Fibroblast of lung (primary cell): ENCODE data around the gene PIK3C2G. TPM values are rescaled to one million over a fixed set of nuclear protein-coding genes. Genes with fewer than 3 reads are reported as not detected.

Experiments used
- DNase-seq, 2 donors: peaks; one replicate each; pipeline versions ENCODE4 v3.0.0 to v3.0.0-alpha.2; 2010; ENCODE audit warnings: low read depth in 2 of 2
- H2AFZ ChIP-seq: 2 replicates; pipeline ENCODE4 v1.5.1; 2012; ENCODE audit warnings: low read length, control low read depth, inconsistent platforms
- H3K27ac ChIP-seq: 2 replicates; pipeline ENCODE4 v1.5.1; 2011; ENCODE audit warnings: low read length, control low read depth; ENCODE audit not compliant: insufficient read depth
- H3K27me3 ChIP-seq: 2 replicates; pipeline ENCODE4 v1.5.1; 2011; ENCODE audit warnings: mild to moderate bottlenecking, low read length; ENCODE audit not compliant: control insufficient read depth, insufficient read depth
- H3K36me3 ChIP-seq: 2 replicates; pipeline ENCODE4 v1.5.1; 2011; ENCODE audit warnings: low read length; ENCODE audit not compliant: control insufficient read depth, insufficient read depth
- H3K4me1 ChIP-seq: 2 replicates; pipeline ENCODE4 v1.5.1; 2011; ENCODE audit warnings: low read length; ENCODE audit not compliant: control insufficient read depth, insufficient read depth; ENCODE audit errors: extremely low read depth
- H3K4me2 ChIP-seq: 2 replicates; pipeline ENCODE4 v1.5.1; 2011; ENCODE audit warnings: low read length, control low read depth; ENCODE audit not compliant: insufficient read depth; ENCODE audit errors: extremely low read depth
- H3K4me3 ChIP-seq, 4 experiments: fragments of 200-600 bp in 1 of 4; sonication (generic) in 1 of 4; replicated peaks in 1 of 4; 2 replicates each; pipeline ENCODE4 v1.5.1; 2011 to 2016; ENCODE audit warnings: low read length in 4 of 4, low read depth in 3 of 4, mild to moderate bottlenecking in 3 of 4, control low read depth in 2 of 4, inconsistent platforms in 1 of 4, mixed read lengths in 1 of 4; ENCODE audit not compliant: insufficient read depth in 1 of 4; ENCODE audit errors: control extremely low read depth in 1 of 4
- H3K79me2 ChIP-seq: 2 replicates; pipeline ENCODE4 v1.5.1; 2012; ENCODE audit warnings: mild to moderate bottlenecking, low read length, inconsistent platforms; ENCODE audit not compliant: control insufficient read depth, insufficient read depth
- H3K9ac ChIP-seq: 2 replicates; pipeline ENCODE4 v1.5.1; 2011; ENCODE audit warnings: mild to moderate bottlenecking, low read length, control low read depth; ENCODE audit not compliant: insufficient read depth
- H3K9me3 ChIP-seq: 2 replicates; pipeline ENCODE4 v1.5.1; 2012; ENCODE audit warnings: low read depth, low read length; ENCODE audit not compliant: control insufficient read depth, insufficient read depth
- H4K20me1 ChIP-seq: 2 replicates; pipeline ENCODE4 v1.5.1; 2011; ENCODE audit warnings: low read length; ENCODE audit not compliant: control insufficient read depth, insufficient read depth; ENCODE audit errors: extremely low read depth
- EZH2 ChIP-seq: IDR thresholded peaks from 2 replicates; pipeline ENCODE4 v1.5.1; 2012; ENCODE audit warnings: low read length, control low read depth, mild to moderate bottlenecking; ENCODE audit errors: missing control alignments
- polyA plus RNA-seq, 2 donors: library from polyadenylated mRNA; depleted of rRNA in 1 of 2; stranded (reverse) in 1 of 2; unstranded in 1 of 2; fragments of >200 nt; gene quantifications; 2 replicates each; pipeline ENCODE4 v1.2.1, GENCODE V29; 2011 to 2012; ENCODE audit warnings: missing spikeins in 1 of 2
- total RNA-seq: library from RNA; depleted of rRNA; stranded (reverse); fragments of >200 nt; gene quantifications from 2 replicates; pipeline ENCODE4 v1.2.1, GENCODE V29; 2014
- TF ChIP-seq, protein P1 (sequence below), 2 donors: IDR thresholded peaks in 1 of 2; conservative IDR thresholded peaks in 1 of 2; 1 replicate in 1 of 2; 2 replicates in 1 of 2; pipeline ENCODE4 v1.5.1; 2011 to 2012; ENCODE audit warnings: low read length in 2 of 2, control low read depth in 1 of 2, inconsistent platforms in 1 of 2, low read depth in 1 of 2, mild to moderate bottlenecking in 1 of 2

PIK3C2G gene
- total and polyA plus RNA-seq, 2 donors (not counting 1 experiment from before 2014, with no cell fraction given), result not detected

- Histone ChIP-seq H4K20me1 (no peaks in the 10 kb centered on the region), H3K9me3 (no peaks in the 10 kb centered on the region), H2AFZ (no peak overlapping the region), H3K27me3 (no peaks in the 10 kb centered on the region), H3K36me3 (no peaks in the 10 kb centered on the region), H3K9ac (no peak overlapping the region), H3K27ac (peak overlapping the region; percentile 61), H3K4me3 (peak overlapping the region in 3 of 4 experiments; percentile 1 to 25 (median 19)), H3K79me2 (no peaks in the 10 kb centered on the region), H3K4me1 (peaks cover 5% of the 10 kb centered on the region), H3K4me2 (peak overlapping the region; percentile 69)
- TF ChIP-seq, protein P1, sequence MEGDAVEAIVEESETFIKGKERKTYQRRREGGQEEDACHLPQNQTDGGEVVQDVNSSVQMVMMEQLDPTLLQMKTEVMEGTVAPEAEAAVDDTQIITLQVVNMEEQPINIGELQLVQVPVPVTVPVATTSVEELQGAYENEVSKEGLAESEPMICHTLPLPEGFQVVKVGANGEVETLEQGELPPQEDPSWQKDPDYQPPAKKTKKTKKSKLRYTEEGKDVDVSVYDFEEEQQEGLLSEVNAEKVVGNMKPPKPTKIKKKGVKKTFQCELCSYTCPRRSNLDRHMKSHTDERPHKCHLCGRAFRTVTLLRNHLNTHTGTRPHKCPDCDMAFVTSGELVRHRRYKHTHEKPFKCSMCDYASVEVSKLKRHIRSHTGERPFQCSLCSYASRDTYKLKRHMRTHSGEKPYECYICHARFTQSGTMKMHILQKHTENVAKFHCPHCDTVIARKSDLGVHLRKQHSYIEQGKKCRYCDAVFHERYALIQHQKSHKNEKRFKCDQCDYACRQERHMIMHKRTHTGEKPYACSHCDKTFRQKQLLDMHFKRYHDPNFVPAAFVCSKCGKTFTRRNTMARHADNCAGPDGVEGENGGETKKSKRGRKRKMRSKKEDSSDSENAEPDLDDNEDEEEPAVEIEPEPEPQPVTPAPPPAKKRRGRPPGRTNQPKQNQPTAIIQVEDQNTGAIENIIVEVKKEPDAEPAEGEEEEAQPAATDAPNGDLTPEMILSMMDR (conservative IDR thresholded peaks at IDR 0.05 in 1 of 2, IDR thresholded peaks at IDR 0.05 in 1 of 2; ENCODE audit: low read depth in 1 of 2, low read length in 2 of 2), result no peak
- no peak for TF ChIP-seq EZH2
- DNase-seq, result peak; percentile 90 to 92
Observed at GRCh38 chr12:18383203-18383602, 121.9 kb downstream of the PIK3C2G start.

- Histone ChIP-seq H3K4me2 (no peak overlapping the region), H3K27me3 (no peaks in the 10 kb centered on the region), H3K36me3 (no peaks in the 10 kb centered on the region), H3K4me1 (peaks cover under 1% of the 10 kb centered on the region), H2AFZ (no peak overlapping the region), H3K9ac (no peak overlapping the region), H3K9me3 (no peaks in the 10 kb centered on the region), H3K79me2 (no peaks in the 10 kb centered on the region), H3K27ac (no peak overlapping the region), H3K4me3 (no peak overlapping the region), H4K20me1 (no peaks in the 10 kb centered on the region)
- no peak for TF ChIP-seq EZH2
- TF ChIP-seq, protein P1 (conservative IDR thresholded peaks at IDR 0.05 in 1 of 2, IDR thresholded peaks at IDR 0.05 in 1 of 2; ENCODE audit: low read depth in 1 of 2, low read length in 2 of 2), result no peak
- peak in 1 of 2 donors; percentile 72 for DNase-seq
Observed at GRCh38 chr12:18387706-18388105, 126.4 kb downstream of the PIK3C2G start.

GRCh38 chr12:18389820-18390219, 128.5 kb downstream of the PIK3C2G start:
- H3K27me3 ChIP-seq, result no peaks in the 10 kb centered on the region
- H4K20me1 ChIP-seq, result no peaks in the 10 kb centered on the region
- H3K4me1 ChIP-seq, result no peaks in the 10 kb centered on the region
- TF ChIP-seq EZH2, result no peak
- TF ChIP-seq, protein P1 (conservative IDR thresholded peaks at IDR 0.05 in 1 of 2, IDR thresholded peaks at IDR 0.05 in 1 of 2; ENCODE audit: low read depth in 1 of 2, low read length in 2 of 2), result no peak
- no peak overlapping the region for H3K4me3 ChIP-seq
- DNase-seq, result no peak
- H3K36me3 ChIP-seq, result no peaks in the 10 kb centered on the region
- H2AFZ ChIP-seq, result no peak overlapping the region
- H3K79me2 ChIP-seq, result no peaks in the 10 kb centered on the region
- no peak overlapping the region for H3K4me2 ChIP-seq
- H3K27ac ChIP-seq, result no peak overlapping the region
- H3K9me3 ChIP-seq, result no peaks in the 10 kb centered on the region
- no peak overlapping the region for H3K9ac ChIP-seq
